IPS-20b (cell line): ENCODE data around the gene JAM3.
"Not testable (repeated sequence)": the region's sequence is repeated elsewhere in the genome, so short reads cannot be mapped to it uniquely, and the experiment has no call there.

Experiments used
- H3K27ac ChIP-seq: one replicate; pipeline ENCODE4 v1.5.1; 2013; ENCODE audit warnings: low read length
- H3K27me3 ChIP-seq: 2 replicates; pipeline ENCODE4 v1.6.1; 2013; ENCODE audit warnings: mild to moderate bottlenecking, low read length, inconsistent platforms; ENCODE audit not compliant: insufficient read depth
- H3K36me3 ChIP-seq: 2 replicates; pipeline ENCODE4 v1.6.1; 2013; ENCODE audit warnings: low read depth, mild to moderate bottlenecking, inconsistent platforms, low read length, moderate library complexity; ENCODE audit not compliant: insufficient read depth
- H3K4me1 ChIP-seq: 2 replicates; pipeline ENCODE4 v1.6.1; 2013; ENCODE audit warnings: mild to moderate bottlenecking, control low read depth, inconsistent platforms, low read length, moderate library complexity; ENCODE audit not compliant: insufficient read depth
- H3K4me3 ChIP-seq: 2 replicates; pipeline ENCODE4 v1.5.1; 2013; ENCODE audit warnings: mild to moderate bottlenecking, low read length, inconsistent platforms
- H3K9ac ChIP-seq: 2 replicates; pipeline ENCODE4 v1.6.1; 2013; ENCODE audit warnings: low read depth, mild to moderate bottlenecking, inconsistent platforms, low read length, moderate library complexity
- H3K9me3 ChIP-seq: 2 replicates; pipeline ENCODE4 v1.6.1; 2013; ENCODE audit warnings: mild to moderate bottlenecking, low read depth, low read length, inconsistent platforms; ENCODE audit not compliant: insufficient read depth

Gene JAM3

GRCh38 chr11:134069426-134070341 lies 812 bp downstream of the JAM3 start:
- H3K36me3 ChIP-seq, result no peaks in the 10 kb centered on the region
- H3K27ac ChIP-seq, result no peak overlapping the region
- H3K4me3 ChIP-seq, result peak overlapping the region; percentile 83; the same call in 1 of the 2 replicates
- H3K9ac ChIP-seq, result peak overlapping the region; percentile 52; the same call in 1 of the 2 replicates
- peaks cover 25% of the 10 kb centered on the region for H3K27me3 ChIP-seq
- peaks cover 5% of the 10 kb centered on the region; the same call in 1 of the 2 replicates for H3K4me1 ChIP-seq
- no peaks in the 10 kb centered on the region for H3K9me3 ChIP-seq

- H3K27ac ChIP-seq, result no peak overlapping the region
- no peaks in the 10 kb centered on the region for H3K36me3 ChIP-seq
- peaks cover 5% of the 10 kb centered on the region; the same call in 1 of the 2 replicates for H3K4me1 ChIP-seq
- H3K27me3 ChIP-seq, result peaks cover 25% of the 10 kb centered on the region
- H3K9me3 ChIP-seq, result no peaks in the 10 kb centered on the region
- H3K4me3 ChIP-seq, result peak overlapping the region; percentile 83; the same call in 1 of the 2 replicates
- no peak overlapping the region for H3K9ac ChIP-seq
These were observed 1.5 kb downstream of the JAM3 start for GRCh38 chr11:134070342-134070845.

GRCh38 chr11:134071306-134071705 lies 2.4 kb downstream of the JAM3 start:
- Histone ChIP-seq H3K9ac (no peak overlapping the region), H3K4me1 (peaks cover 5% of the 10 kb centered on the region; the same call in 1 of the 2 replicates), H3K36me3 (no peaks in the 10 kb centered on the region), H3K27me3 (peaks cover 25% of the 10 kb centered on the region), H3K4me3 (no peak overlapping the region), H3K9me3 (no peaks in the 10 kb centered on the region), H3K27ac (no peak overlapping the region)

DNA sequence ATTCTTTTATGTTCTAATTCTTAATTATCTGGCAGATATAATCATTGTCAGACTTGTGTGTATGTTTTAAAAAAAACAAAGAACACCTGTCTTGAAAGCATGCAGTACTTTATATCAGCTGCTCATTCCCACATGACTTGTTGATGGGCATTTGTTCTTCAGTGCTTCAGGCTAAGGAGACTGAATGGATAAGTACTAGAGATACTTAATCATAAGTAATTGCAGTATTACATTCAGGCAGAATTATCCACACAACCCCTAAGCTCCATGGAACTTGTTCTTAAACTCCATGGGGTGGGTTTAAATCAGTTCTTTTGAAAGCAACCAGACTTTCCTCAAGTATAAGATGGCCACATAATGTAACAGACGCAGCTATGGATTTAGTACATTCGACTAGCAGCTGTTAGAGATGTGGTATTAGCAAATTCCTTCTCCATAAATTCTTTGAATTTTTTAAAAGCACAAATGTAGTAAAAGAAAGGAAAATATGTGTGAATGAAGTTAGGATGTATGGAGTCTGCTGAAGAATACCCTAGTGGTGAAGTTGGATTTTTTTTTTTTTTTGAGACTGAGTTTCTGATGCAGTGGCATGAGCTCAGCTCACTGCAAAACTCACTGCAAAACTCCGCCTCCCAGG lies 3.0 kb downstream of the JAM3 start:
- H3K4me1 ChIP-seq, result peaks cover 5% of the 10 kb centered on the region; the same call in 1 of the 2 replicates
- no peaks in the 10 kb centered on the region for H3K36me3 ChIP-seq
- H3K9me3 ChIP-seq, result no peaks in the 10 kb centered on the region
- H3K27ac ChIP-seq, result no peak overlapping the region
- H3K4me3 ChIP-seq, result no peak overlapping the region
- peaks cover 25% of the 10 kb centered on the region for H3K27me3 ChIP-seq
- no peak overlapping the region for H3K9ac ChIP-seq

GRCh38 chr11:134072844-134073243 lies 4.0 kb downstream of the JAM3 start:
- Histone ChIP-seq H3K4me1 (peaks cover 5% of the 10 kb centered on the region; the same call in 1 of the 2 replicates), H3K27me3 (peaks cover 17% of the 10 kb centered on the region), H3K36me3 (no peaks in the 10 kb centered on the region), H3K4me3 (no peak overlapping the region), H3K27ac (no peak overlapping the region), H3K9ac (no peak overlapping the region), H3K9me3 (no peaks in the 10 kb centered on the region)

DNA sequence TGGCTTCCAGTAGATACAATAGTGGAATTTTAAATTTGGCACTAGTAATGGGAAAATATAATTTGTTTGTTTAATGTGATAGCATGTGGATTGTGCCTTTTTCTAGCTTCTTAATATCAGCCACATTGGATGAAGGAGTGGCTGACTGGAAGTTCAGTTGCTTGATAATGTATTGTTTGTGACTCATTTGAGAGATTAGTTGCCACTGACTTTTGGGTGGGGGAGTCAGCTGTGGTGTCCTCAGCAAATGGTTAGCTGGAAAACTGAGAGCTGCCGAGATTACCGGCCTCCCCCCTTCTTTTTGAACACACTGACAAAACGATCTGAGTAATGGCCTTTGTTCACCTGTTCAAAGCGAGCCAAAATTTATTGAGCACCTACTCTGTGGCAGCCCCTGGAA lies 5.5 kb downstream of the JAM3 start:
- Histone ChIP-seq H3K27me3 (peaks cover 12% of the 10 kb centered on the region), H3K4me1 (peaks cover 5% of the 10 kb centered on the region; the same call in 1 of the 2 replicates), H3K4me3 (no peak overlapping the region), H3K9me3 (no peaks in the 10 kb centered on the region; the same call in 1 of the 2 replicates), H3K27ac (no peak overlapping the region), H3K9ac (no peak overlapping the region), H3K36me3 (no peaks in the 10 kb centered on the region)

DNA sequence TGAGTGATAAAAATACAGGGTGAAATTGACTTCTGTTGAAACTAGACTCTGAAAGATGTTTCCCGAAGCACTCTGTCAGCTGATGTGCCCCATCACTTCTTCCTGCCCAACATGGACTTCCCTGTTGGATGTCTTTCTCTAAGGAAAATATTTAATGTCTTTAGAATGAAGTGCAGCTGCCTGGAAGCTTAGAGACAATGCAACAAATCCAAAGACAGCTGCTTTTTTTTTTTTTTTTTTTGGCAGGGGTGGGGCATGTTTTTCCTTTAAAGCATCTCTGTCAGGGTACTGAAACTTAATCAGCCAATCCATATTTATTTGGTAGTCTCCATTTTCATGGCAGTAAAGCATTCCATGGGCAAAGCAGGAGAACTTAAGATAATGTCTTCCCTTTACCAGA lies 5.9 kb downstream of the JAM3 start:
- H3K36me3 ChIP-seq, result no peaks in the 10 kb centered on the region
- H3K27ac ChIP-seq, result no peak overlapping the region
- H3K4me3 ChIP-seq, result no peak overlapping the region
- no peak overlapping the region for H3K9ac ChIP-seq
- peaks cover 8% of the 10 kb centered on the region for H3K27me3 ChIP-seq
- H3K9me3 ChIP-seq, result peaks cover 2% of the 10 kb centered on the region
- H3K4me1 ChIP-seq, result peaks cover 5% of the 10 kb centered on the region; the same call in 1 of the 2 replicates

DNA sequence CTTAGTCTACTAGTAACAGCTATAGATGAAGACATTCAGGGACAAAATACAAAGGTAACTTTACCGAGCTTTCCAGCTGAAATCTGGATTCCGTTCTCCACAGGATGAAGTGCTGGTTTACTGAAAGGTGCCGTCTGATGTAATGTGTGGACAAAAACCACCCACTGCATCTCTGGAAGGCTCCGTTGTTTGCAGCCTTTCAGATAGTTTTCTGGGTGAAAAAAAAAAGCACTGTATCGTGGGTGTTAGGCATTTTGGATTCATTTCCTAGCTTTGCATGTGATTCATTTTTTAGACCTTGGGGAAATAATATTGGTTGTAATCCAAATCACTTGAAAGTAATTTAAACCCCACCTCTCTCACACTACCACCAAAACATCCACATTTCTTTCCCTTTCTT lies 10.4 kb downstream of the JAM3 start:
- H3K9ac ChIP-seq, result no peak overlapping the region
- H3K4me3 ChIP-seq, result no peak overlapping the region

DNA sequence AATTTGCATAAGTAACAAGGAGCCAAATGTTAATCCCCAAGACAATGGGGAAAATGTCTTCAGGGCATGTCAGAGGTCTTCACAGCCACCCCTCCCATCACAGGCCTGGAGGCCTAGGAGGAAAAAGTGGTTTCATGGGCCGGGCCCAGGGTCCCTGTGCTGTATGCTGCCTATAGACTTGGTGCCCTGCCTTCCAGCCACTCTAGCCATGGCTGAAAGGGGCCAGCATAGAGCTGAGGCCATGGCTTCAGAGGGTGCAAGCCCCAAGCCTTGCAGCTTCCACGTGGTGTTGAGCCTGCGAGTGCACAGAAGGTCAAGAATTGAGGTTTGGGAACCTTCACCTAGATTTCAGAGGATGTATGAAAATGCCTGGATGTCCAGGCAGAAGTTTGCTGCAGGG lies 12.4 kb downstream of the JAM3 start:
- not testable (repeated sequence) for H3K27ac ChIP-seq, H3K36me3 ChIP-seq, H3K27me3 ChIP-seq, H3K4me3 ChIP-seq, H3K9ac ChIP-seq
- peaks cover 25% of the 10 kb centered on the region for H3K9me3 ChIP-seq
- peaks cover 10% of the 10 kb centered on the region for H3K4me1 ChIP-seq

More for the DNA sequence above, 10.4 kb downstream of the JAM3 start:
- Histone ChIP-seq H3K27ac (no peak overlapping the region), H3K9me3 (peaks cover 25% of the 10 kb centered on the region), H3K27me3 (no peaks in the 10 kb centered on the region), H3K36me3 (no peaks in the 10 kb centered on the region), H3K4me1 (peaks cover 10% of the 10 kb centered on the region)

DNA sequence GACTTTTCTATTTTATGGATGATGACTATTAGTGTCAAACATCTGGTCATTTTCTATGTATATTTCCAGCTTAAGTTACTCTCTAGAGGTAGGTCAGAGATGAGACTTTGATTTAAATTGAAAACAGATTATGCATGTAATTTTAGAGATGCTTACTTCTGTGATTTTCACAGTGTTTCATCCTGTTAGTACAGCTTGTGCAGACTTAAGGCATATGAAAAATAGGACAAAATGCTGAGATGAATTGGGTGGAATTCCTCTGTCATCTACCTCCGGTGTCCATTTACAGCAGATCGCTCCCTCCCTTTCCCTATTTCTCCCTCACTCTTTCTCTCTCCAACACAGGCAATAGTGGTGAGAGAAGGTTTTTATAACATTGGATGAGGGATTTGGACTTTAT lies 14.1 kb downstream of the JAM3 start:
- H3K4me1 ChIP-seq, result peaks cover 10% of the 10 kb centered on the region
- H3K9me3 ChIP-seq, result peaks cover 25% of the 10 kb centered on the region
- H3K27ac ChIP-seq, result no peak overlapping the region
- no peaks in the 10 kb centered on the region for H3K36me3 ChIP-seq
- no peak overlapping the region for H3K4me3 ChIP-seq
- no peak overlapping the region for H3K9ac ChIP-seq
- H3K27me3 ChIP-seq, result no peaks in the 10 kb centered on the region

- Histone ChIP-seq H3K4me1 (peaks cover 10% of the 10 kb centered on the region), H3K9ac (no peak overlapping the region), H3K27me3 (no peaks in the 10 kb centered on the region), H3K4me3 (no peak overlapping the region), H3K9me3 (peaks cover 7% of the 10 kb centered on the region; the same call in 1 of the 2 replicates), H3K27ac (no peak overlapping the region), H3K36me3 (no peaks in the 10 kb centered on the region)
These were observed 17.5 kb downstream of the JAM3 start for GRCh38 chr11:134086376-134086775.
